GM12878 (cell line): ENCODE data around the gene PRR15L. TPM values are rescaled to one million over a fixed set of nuclear protein-coding genes. Genes with fewer than 3 reads are reported as not detected.

ENCODE experiments used
- ATAC-seq: fragments of 200-7000 bp; cut with Tn5 transposase; 3 replicates; pipeline ENCODE4 v1.9.1; 2020; ENCODE audit warnings: mild to moderate bottlenecking, moderate library complexity
- BruUV-seq: library from RNA; stranded (reverse); fragments of 400-500 nt; replicated peaks from 2 replicates; lab custom pipeline; 2021; lab: Mats Ljungman, UMichigan
- CTCF ChIA-PET: fragments of 300-600 bp; sonication (Branson Sonifier 250); formaldehyde crosslinking; extraction: SDS; loops from one replicate; lab custom pipeline; 2021; ENCODE audit warnings: inconsistent platforms; lab: Yijun Ruan, JAX
- POLR2A ChIA-PET: fragments of 350-600 bp; formaldehyde crosslinking; extraction: SDS; loops from one replicate; lab custom pipeline; 2021; ENCODE audit warnings: inconsistent platforms; lab: Charles Lee
- RAD21 ChIA-PET: fragments of 300-600 bp; sonication (Branson Sonifier 250); formaldehyde crosslinking; loops from one replicate; lab custom pipeline; 2023; ENCODE audit warnings: antibody characterized with exemption; ENCODE audit not compliant: unreplicated experiment; lab: Charles Lee
- SMC1A ChIA-PET: fragments of 300-600 bp; sonication (Branson Sonifier 250); formaldehyde crosslinking; loops from one replicate; lab custom pipeline; 2023; ENCODE audit not compliant: unreplicated experiment, uncharacterized antibody; lab: Charles Lee
- DNase-seq: peaks from one replicate; pipeline ENCODE4 v3.0.0-alpha.2; 2011; ENCODE audit warnings: low read depth, low spot score
- FAIRE-seq: peaks from 3 replicates; lab custom pipeline; 2011; peaks lifted over from hg19 to GRCh38; lab: Jason Lieb, UNC
- H2AFZ ChIP-seq: 2 replicates; pipeline ENCODE4 v1.6.0; 2011; ENCODE audit warnings: low read depth, low read length, control low read depth; ENCODE audit not compliant: control insufficient read depth
- H3K27ac ChIP-seq: 2 replicates; pipeline ENCODE4 v1.5.1; 2011; ENCODE audit warnings: control low read depth; ENCODE audit not compliant: control insufficient read depth, insufficient read depth
- H3K27me3 ChIP-seq, 2 experiments: replicated peaks in 1 of 2; 2 replicates each; pipeline versions ENCODE4 v1.6.0 to v1.6.1; 2011; ENCODE audit warnings: low read length in 1 of 2; ENCODE audit not compliant: control insufficient read depth in 2 of 2, insufficient read depth in 2 of 2
- H3K36me3 ChIP-seq, 2 experiments: 2 replicates each; pipeline ENCODE4 v1.5.1; 2011; ENCODE audit warnings: low read length in 1 of 2; ENCODE audit not compliant: control insufficient read depth in 2 of 2, insufficient read depth in 2 of 2
- H3K4me1 ChIP-seq: 2 replicates; pipeline ENCODE4 v1.6.1; 2011; ENCODE audit warnings: mild to moderate bottlenecking, low read length, moderate library complexity, mixed read lengths; ENCODE audit not compliant: control insufficient read depth, insufficient read depth
- H3K4me2 ChIP-seq: 2 replicates; pipeline ENCODE4 v1.6.0; 2011; ENCODE audit warnings: control low read depth; ENCODE audit not compliant: control insufficient read depth, insufficient read depth
- H3K4me3 ChIP-seq: fragments of 200-600 bp; sonication (generic); 2 replicates; pipeline ENCODE4 v1.5.1; 2016
- H3K79me2 ChIP-seq: 2 replicates; pipeline ENCODE4 v1.6.0; 2011; ENCODE audit warnings: low read length; ENCODE audit not compliant: control insufficient read depth, insufficient read depth
- H3K9ac ChIP-seq: 2 replicates; pipeline ENCODE4 v1.8.0; 2011; ENCODE audit warnings: low read length, control low read depth, mixed read lengths; ENCODE audit not compliant: control insufficient read depth, insufficient read depth
- H3K9me3 ChIP-seq: replicated peaks from 3 replicates; pipeline ENCODE4 v1.5.1; 2011; ENCODE audit warnings: mild to moderate bottlenecking, low read length; ENCODE audit not compliant: control insufficient read depth, insufficient read depth
- H4K20me1 ChIP-seq: 2 replicates; pipeline ENCODE4 v1.6.0; 2011; ENCODE audit not compliant: control insufficient read depth, insufficient read depth
- CHD4 ChIP-seq: fragments of 200-600 bp; sonication (generic); IDR thresholded peaks from 2 replicates; pipeline ENCODE4 v1.6.1; 2016; ENCODE audit warnings: mild to moderate bottlenecking
- CREB1 ChIP-seq: IDR thresholded peaks from 2 replicates; pipeline ENCODE4 v1.6.1; 2012; ENCODE audit warnings: low read depth, mild to moderate bottlenecking, inconsistent platforms
- HDGF ChIP-seq: fragments of 450-650 bp; IDR thresholded peaks from 2 replicates; pipeline ENCODE4 v1.6.1; 2016; ENCODE audit warnings: antibody characterized with exemption
- MTA2 ChIP-seq: fragments of 450-650 bp; IDR thresholded peaks from 2 replicates; pipeline ENCODE4 v1.6.1; 2016; ENCODE audit warnings: low read depth, mild to moderate bottlenecking, moderate library complexity
- NR2C1 ChIP-seq: fragments of 450-650 bp; IDR thresholded peaks from 2 replicates; pipeline ENCODE4 v1.6.1; 2017; ENCODE audit warnings: antibody characterized with exemption, mild to moderate bottlenecking, moderate library complexity
- RB1 ChIP-seq: fragments of 450-650 bp; formaldehyde crosslinking; IDR thresholded peaks from 2 replicates; pipeline ENCODE4 v1.6.1; 2017; ENCODE audit warnings: mild to moderate bottlenecking, borderline replicate concordance
- SREBF1 ChIP-seq: IDR thresholded peaks from 2 replicates; pipeline ENCODE4 v1.6.1; 2012; ENCODE audit warnings: mild to moderate bottlenecking, low read length
- SREBF2 ChIP-seq: IDR thresholded peaks from 2 replicates; pipeline ENCODE4 v1.6.1; 2012; ENCODE audit warnings: mild to moderate bottlenecking, low read length
- SUZ12 ChIP-seq: fragments of 200-600 bp; sonication (generic); IDR thresholded peaks from one replicate; pipeline ENCODE4 v1.6.1; 2018; ENCODE audit warnings: antibody characterized with exemption, mild to moderate bottlenecking; ENCODE audit not compliant: unreplicated experiment
- WGBS: methylation state at CpG from one replicate; pipeline ENCODE4 v1.1.6; 2016; ENCODE audit warnings: low lambda C conversion rate; ENCODE audit not compliant: insufficient replicate concordance, insufficient coverage; ENCODE audit errors: missing lambda C conversion rate; 5-methylcytosine and 5-hydroxymethylcytosine counted together
- in situ Hi-C: fragments of 300-500 bp; cut with MboI; formaldehyde crosslinking; loops from 9 replicates; pipeline ENCODE4 v1.14.3; 2018; ENCODE audit warnings: mixed read lengths
- intact Hi-C: fragments of 100-400 bp; cut with micrococcal nuclease; formaldehyde crosslinking; loops from one replicate; pipeline ENCODE4 v1.14.2; 2022; ENCODE audit not compliant: unreplicated experiment
- polyA plus RNA-seq, 11 experiments: library from polyadenylated mRNA; depleted of rRNA in 4 of 11; unstranded in 6 of 11; stranded (reverse) in 5 of 11; fragments of >200 nt; fragmentation: Nextera tagmentation in 4 of 11; fragmentation: Illumina TruSeq in 1 of 11; extraction: Ambion mirVana in 4 of 11; extraction: Trizol in 1 of 11; gene quantifications; 1 replicate in 1 of 11; 2 replicates in 10 of 11; pipeline versions ENCODE4 v1.2.1 to v1.2.3, GENCODE V29; 2011 to 2016; ENCODE audit warnings: inconsistent platforms in 2 of 11, missing spikeins in 2 of 11, low read depth in 1 of 11
- total RNA-seq, 4 experiments: library from RNA; depleted of rRNA in 3 of 4; stranded (reverse); fragments of >200 nt in 3 of 4; fragmentation: Illumina TruSeq in 1 of 4; extraction: Trizol in 1 of 4; gene quantifications; 2 replicates each; pipeline versions ENCODE4 v1.2.1 to v1.2.3, GENCODE V29; 2013 to 2021
- TF ChIP-seq, protein P1 (sequence below): fragments of 450-650 bp; IDR thresholded peaks from 2 replicates; pipeline ENCODE4 v1.6.1; 2018; ENCODE audit warnings: mild to moderate bottlenecking, low read depth, moderate library complexity; ENCODE audit not compliant: partially characterized antibody

PRR15L gene
- total and polyA plus RNA-seq, 10 of the 15 experiments (the other 5 are each of a cell fraction or from before 2014, with no cell fraction given) = 0.11 to 0.18 TPM; not detected in 8

DNA sequence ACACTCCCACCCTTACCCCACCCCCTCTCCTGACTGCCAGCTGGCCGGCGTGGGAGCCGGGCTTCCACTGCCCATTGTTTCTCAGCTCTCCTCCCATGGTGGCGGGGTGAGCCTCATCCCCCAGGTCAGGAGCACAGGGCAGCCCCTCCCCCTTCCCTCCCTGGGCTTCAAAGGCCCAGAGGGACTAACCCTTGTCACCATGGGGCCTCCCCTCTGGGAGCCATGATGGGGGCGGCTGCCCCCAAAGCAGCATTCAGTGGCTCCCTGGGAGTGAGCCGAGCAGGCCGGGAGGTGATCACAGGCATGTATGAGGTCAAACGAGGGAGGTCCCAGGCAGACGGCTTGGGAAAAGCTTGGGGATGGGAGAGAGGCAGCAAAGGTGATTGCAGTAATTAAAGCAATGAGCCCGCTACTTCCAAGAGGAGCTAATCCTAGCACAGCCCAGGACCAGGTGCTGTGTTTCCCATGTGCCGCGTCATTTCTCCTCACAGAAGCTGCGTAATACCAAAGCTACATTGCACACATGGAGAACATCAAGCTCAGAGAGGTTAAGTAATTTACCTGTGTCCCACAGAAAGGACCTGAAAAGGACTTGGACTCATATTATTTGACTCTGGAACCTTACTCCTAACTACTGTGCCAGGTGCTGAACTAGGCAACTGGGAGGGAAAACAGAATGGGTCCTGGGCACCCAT lies 37.7 kb upstream of the PRR15L start:
- H3K9ac ChIP-seq = no peak overlapping the region
- 60% methylated on average over 13 of the region's 13 CpGs for WGBS
- no peaks in the 10 kb centered on the region for H4K20me1 ChIP-seq
- BruUV-seq = no TSS peak
- ATAC-seq (no peak), FAIRE-seq (no peak), DNase-seq (no peak)
- H3K79me2 ChIP-seq = no peaks in the 10 kb centered on the region
- H3K4me2 ChIP-seq = no peak overlapping the region
- no peaks in the 10 kb centered on the region for H3K9me3 ChIP-seq
- no peaks in the 10 kb centered on the region for H3K36me3 ChIP-seq
- ChIA-PET RAD21 (interaction anchor here (1.6 kb wide), 1 partner anchor 23 kb away, joined by 6 read pairs; no protein-coding TSS in a partner anchor), POLR2A (interaction anchor here (1.4 kb wide), 1 partner anchor 17 kb away, joined by 3 read pairs; no protein-coding TSS in a partner anchor), CTCF (interaction anchor here (0.7 to 2.8 kb wide), 5 partner anchors 8 to 49 kb away, joined by 3 to 7 read pairs (median 4); partner anchors contain the start of gene CDK5RAP3), SMC1A (interaction anchor here (1.1 kb wide), 1 partner anchor 17 kb away, joined by 5 read pairs; no protein-coding TSS in a partner anchor)
- no peak overlapping the region for H3K4me3 ChIP-seq
- no peak overlapping the region for H3K27ac ChIP-seq
- H3K4me1 ChIP-seq = no peaks in the 10 kb centered on the region
- no peaks in the 10 kb centered on the region for H3K27me3 ChIP-seq
- intact Hi-C loops = no loop called here
- in situ Hi-C loops = no loop called here
- no peak for TF ChIP-seq HDGF
- no peak for TF ChIP-seq CREB1
- no peak for TF ChIP-seq NR2C1
- TF ChIP-seq SREBF1 = no peak
- no peak for TF ChIP-seq RB1
- TF ChIP-seq CHD4 = no peak
- no peak for TF ChIP-seq SUZ12
- TF ChIP-seq, protein P1, sequence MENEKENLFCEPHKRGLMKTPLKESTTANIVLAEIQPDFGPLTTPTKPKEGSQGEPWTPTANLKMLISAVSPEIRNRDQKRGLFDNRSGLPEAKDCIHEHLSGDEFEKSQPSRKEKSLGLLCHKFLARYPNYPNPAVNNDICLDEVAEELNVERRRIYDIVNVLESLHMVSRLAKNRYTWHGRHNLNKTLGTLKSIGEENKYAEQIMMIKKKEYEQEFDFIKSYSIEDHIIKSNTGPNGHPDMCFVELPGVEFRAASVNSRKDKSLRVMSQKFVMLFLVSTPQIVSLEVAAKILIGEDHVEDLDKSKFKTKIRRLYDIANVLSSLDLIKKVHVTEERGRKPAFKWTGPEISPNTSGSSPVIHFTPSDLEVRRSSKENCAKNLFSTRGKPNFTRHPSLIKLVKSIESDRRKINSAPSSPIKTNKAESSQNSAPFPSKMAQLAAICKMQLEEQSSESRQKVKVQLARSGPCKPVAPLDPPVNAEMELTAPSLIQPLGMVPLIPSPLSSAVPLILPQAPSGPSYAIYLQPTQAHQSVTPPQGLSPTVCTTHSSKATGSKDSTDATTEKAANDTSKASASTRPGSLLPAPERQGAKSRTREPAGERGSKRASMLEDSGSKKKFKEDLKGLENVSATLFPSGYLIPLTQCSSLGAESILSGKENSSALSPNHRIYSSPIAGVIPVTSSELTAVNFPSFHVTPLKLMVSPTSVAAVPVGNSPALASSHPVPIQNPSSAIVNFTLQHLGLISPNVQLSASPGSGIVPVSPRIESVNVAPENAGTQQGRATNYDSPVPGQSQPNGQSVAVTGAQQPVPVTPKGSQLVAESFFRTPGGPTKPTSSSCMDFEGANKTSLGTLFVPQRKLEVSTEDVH = no peak
- no peak for TF ChIP-seq MTA2
- TF ChIP-seq SREBF2 = no peak
- H2AFZ ChIP-seq = no peak overlapping the region
